GM13976 (cell line): Measurements from ENCODE around the gene DNASE1L3.

Experiments used
- DNase-seq: peaks from one replicate; pipeline ENCODE4 v3.0.0; 2012; ENCODE audit warnings: low spot score
- CTCF ChIP-seq: IDR thresholded peaks from 2 replicates; pipeline ENCODE4 v1.5.1; 2012; ENCODE audit warnings: borderline replicate concordance, mild to moderate bottlenecking; ENCODE audit not compliant: insufficient read depth; ENCODE audit errors: extremely low read depth, missing control alignments, control extremely low read depth
- in situ Hi-C: fragments of 300-500 bp; cut with MboI; formaldehyde crosslinking; loops from one replicate; pipeline ENCODE4 v1.12.0; 2022; ENCODE audit warnings: low sequenced_read_pairs, mixed read lengths, inconsistent platforms; ENCODE audit not compliant: unreplicated experiment

DNASE1L3 gene

DNA sequence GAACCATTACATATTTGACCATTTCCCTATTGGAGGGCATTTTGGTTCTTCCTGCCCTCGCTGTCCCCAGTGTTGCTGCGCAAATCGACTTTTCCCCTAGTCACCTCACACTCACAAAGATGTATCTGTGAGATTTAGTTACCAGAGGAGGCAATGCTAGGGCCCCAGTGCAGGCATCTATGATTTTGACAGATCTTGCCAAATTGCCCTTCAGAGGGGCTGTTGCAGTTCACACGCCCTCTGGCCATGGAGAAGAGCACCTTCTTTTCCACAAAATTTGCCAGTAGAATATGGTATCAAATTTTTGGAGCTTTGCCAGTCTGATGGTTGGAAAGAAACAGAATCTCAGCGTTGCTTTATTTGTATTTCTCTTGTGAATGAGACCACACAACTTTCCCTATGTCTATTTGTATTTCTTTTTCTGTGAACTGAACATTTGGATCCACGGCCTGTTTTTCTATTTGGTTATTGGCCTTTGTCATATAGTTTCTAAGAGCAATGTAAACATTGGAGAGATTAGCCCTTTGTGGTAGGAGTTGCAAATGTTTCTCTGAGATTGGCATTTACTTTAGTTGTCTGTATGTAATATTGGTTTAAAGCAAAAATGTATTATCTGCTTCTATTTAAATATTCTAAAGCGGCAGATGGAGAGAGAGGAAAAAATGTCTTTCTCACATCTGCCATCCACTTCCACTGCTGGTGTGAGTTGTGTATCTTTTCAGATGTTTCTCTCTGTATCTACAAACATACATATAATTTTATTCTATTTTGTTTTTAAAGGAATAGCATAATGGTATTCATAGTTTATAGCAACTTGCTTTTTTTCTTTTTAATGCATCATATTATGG is 66.1 kb downstream of the DNASE1L3 start:
- in situ Hi-C loops, result no loop called here
- TF ChIP-seq CTCF, result no peak
- DNase-seq, result no peak

DNA sequence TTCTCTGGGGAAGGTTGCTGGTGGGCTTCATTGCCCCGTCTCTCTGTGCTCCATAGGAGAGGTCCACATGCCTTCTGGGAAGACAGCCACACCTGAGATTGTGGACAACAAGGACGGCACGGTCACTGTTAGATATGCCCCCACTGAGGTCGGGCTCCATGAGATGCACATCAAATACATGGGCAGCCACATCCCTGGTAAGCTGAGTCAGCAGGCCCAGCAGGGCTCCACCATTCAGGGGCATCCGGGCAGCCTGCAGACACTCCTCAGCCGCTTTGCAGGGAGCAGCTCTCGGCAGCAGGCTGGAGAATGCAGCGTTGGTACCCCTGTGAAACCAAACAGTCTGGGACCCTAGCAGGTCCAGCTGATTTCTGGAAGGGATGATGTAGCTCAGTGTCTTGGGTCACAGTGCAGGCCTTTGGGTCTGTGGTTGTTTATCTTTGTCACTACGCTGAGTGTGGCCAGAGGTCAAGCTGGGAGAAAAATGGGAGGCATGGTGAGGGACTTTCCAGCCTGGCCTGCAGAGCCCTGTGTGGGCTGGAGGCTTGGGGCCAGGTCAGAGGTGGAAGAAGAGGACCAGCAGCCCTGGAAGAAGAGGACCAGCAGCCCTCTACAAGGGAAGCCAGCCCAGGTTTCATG is 67.2 kb downstream of the DNASE1L3 start:
- no peak for DNase-seq
- TF ChIP-seq CTCF, result no peak
- in situ Hi-C loops, result no loop called here
